ENCODE measurements around the gene ADGRD2.

ADGRD2 gene

GRCh38 chr9:124514125-124514524, 63.9 kb downstream of the ADGRD2 start:
- no peak for FAIRE-seq

- no peak for FAIRE-seq
Measured at GRCh38 chr9:124514874-124515273, 64.6 kb downstream of the ADGRD2 start.

- FAIRE-seq, result no peak
Measured at GRCh38 chr9:124517600-124517999, 67.3 kb downstream of the ADGRD2 start.

GRCh38 chr9:124518116-124518515, 67.9 kb downstream of the ADGRD2 start:
- FAIRE-seq, result no peak

- FAIRE-seq, result no peak
Measured at GRCh38 chr9:124520206-124520596, 70.0 kb downstream of the ADGRD2 start.

- FAIRE-seq, result no peak
Measured at GRCh38 chr9:124521142-124521541, 70.9 kb downstream of the ADGRD2 start.

- FAIRE-seq, result no peak
Measured at GRCh38 chr9:124522121-124523098, 72.2 kb downstream of the ADGRD2 start.

- FAIRE-seq, result no peak
Measured at GRCh38 chr9:124526174-124526573, 75.9 kb downstream of the ADGRD2 start.

- no peak for FAIRE-seq
Measured at GRCh38 chr9:124527781-124528180, 77.5 kb downstream of the ADGRD2 start.
